HG02938 (cell line): ENCODE data around the gene MAML1.
"Not testable (repeated sequence)": the region's sequence is repeated elsewhere in the genome, so short reads cannot be mapped to it uniquely, and the experiment has no call there.

Experiments used
- ATAC-seq: cut with Tn5 transposase; IDR thresholded peaks from one replicate; pipeline ENCODE4 v1.9.1; 2021; ENCODE audit warnings: mild to moderate bottlenecking, moderate library complexity; ENCODE audit not compliant: unreplicated experiment

MAML1 gene

GRCh38 chr5:179732918-179733771 is 523 bp downstream of the MAML1 start:
- peak; percentile 24 for ATAC-seq

GRCh38 chr5:179733772-179734126 is 1.1 kb downstream of the MAML1 start:
- ATAC-seq: no peak

- no peak for ATAC-seq
Measured at GRCh38 chr5:179734536-179735164, 2.0 kb downstream of the MAML1 start.

GRCh38 chr5:179738742-179739141 is 6.1 kb downstream of the MAML1 start:
- no peak for ATAC-seq

- ATAC-seq: not testable (repeated sequence)
Measured at GRCh38 chr5:179744106-179744505, 11.5 kb downstream of the MAML1 start.

- no peak for ATAC-seq
Measured at GRCh38 chr5:179746872-179747271, 14.2 kb downstream of the MAML1 start.

- no peak for ATAC-seq
Measured at GRCh38 chr5:179747811-179748210, 15.2 kb downstream of the MAML1 start.

GRCh38 chr5:179749857-179750508 is 17.4 kb downstream of the MAML1 start:
- ATAC-seq: no peak

GRCh38 chr5:179753971-179754370 is 21.3 kb downstream of the MAML1 start:
- no peak for ATAC-seq

- ATAC-seq: no peak
Measured at GRCh38 chr5:179755022-179755421, 22.4 kb downstream of the MAML1 start.

GRCh38 chr5:179758955-179759354 is 26.3 kb downstream of the MAML1 start:
- no peak for ATAC-seq

GRCh38 chr5:179759581-179760551 is 27.2 kb downstream of the MAML1 start:
- ATAC-seq: peak; percentile 50

GRCh38 chr5:179762079-179762780 is 29.6 kb downstream of the MAML1 start:
- no peak for ATAC-seq

GRCh38 chr5:179762781-179763176 is 30.2 kb downstream of the MAML1 start:
- ATAC-seq: no peak

- ATAC-seq: no peak
Measured at GRCh38 chr5:179763215-179763945, 30.8 kb downstream of the MAML1 start.

GRCh38 chr5:179764056-179764455 is 31.4 kb downstream of the MAML1 start:
- no peak for ATAC-seq

GRCh38 chr5:179765400-179765799 is 32.8 kb downstream of the MAML1 start:
- no peak for ATAC-seq

- ATAC-seq: no peak
Measured at GRCh38 chr5:179766021-179766725, 33.6 kb downstream of the MAML1 start.
